Heart left ventricle (tissue), 16 donors: ENCODE data around the gene MEIS3. TPM values are rescaled to one million over a fixed set of nuclear protein-coding genes. Genes with fewer than 3 reads are reported as not detected.

ENCODE experiments used
- ATAC-seq, 4 donors: fragments of 200-7000 bp; cut with Tn5 transposase; one replicate each; pipeline ENCODE4 v1.9.1; 2020 to 2022; ENCODE audit warnings: moderate library complexity in 4 of 4, mild to moderate bottlenecking in 3 of 4, moderate number of reproducible peaks in 1 of 4
- DNase-seq, 5 donors: peaks; one replicate each; pipeline ENCODE4 v3.0.0-alpha.2; 2020
- H3K27ac ChIP-seq, 12 donors: fragments of 200-600 bp; sonication (generic) in 4 of 12; one replicate each; pipeline versions ENCODE4 v1.5.0 to v1.8.0; 2016 to 2022; ENCODE audit warnings: mild to moderate bottlenecking in 2 of 12
- H3K27me3 ChIP-seq, 9 donors: fragments of 200-600 bp; sonication (generic) in 2 of 9; one replicate each; pipeline versions ENCODE4 v1.5.1 to v1.8.0; 2016 to 2022; ENCODE audit warnings: mild to moderate bottlenecking in 3 of 9
- H3K36me3 ChIP-seq, 9 donors: fragments of 200-600 bp; sonication (generic) in 2 of 9; one replicate each; pipeline versions ENCODE4 v1.5.0 to v1.8.0; 2018 to 2022; ENCODE audit warnings: mild to moderate bottlenecking in 2 of 9
- H3K4me1 ChIP-seq, 12 donors: fragments of 200-600 bp; sonication (generic) in 4 of 12; one replicate each; pipeline versions ENCODE4 v1.5.0 to v1.8.0; 2016 to 2022; ENCODE audit warnings: mild to moderate bottlenecking in 3 of 12
- H3K4me3 ChIP-seq, 12 donors: fragments of 200-600 bp; sonication (generic) in 4 of 12; one replicate each; pipeline versions ENCODE4 v1.5.0 to v1.8.0; 2017 to 2022; ENCODE audit warnings: mild to moderate bottlenecking in 9 of 12, moderate library complexity in 4 of 12
- H3K9me3 ChIP-seq, 12 donors: fragments of 200-600 bp; sonication (generic) in 4 of 12; one replicate each; pipeline versions ENCODE4 v1.5.0 to v1.8.0; 2016 to 2022; ENCODE audit warnings: mild to moderate bottlenecking in 1 of 12
- CTCF ChIP-seq, 12 donors: fragments of 200-600 bp; sonication (generic) in 4 of 12; IDR thresholded peaks; one replicate each; pipeline versions ENCODE4 v1.5.0 to v1.8.0; 2018 to 2022; ENCODE audit warnings: antibody characterized with exemption in 12 of 12, mild to moderate bottlenecking in 5 of 12
- POLR2A ChIP-seq, 2 donors: fragments of 450-650 bp; IDR thresholded peaks; one replicate each; pipeline ENCODE4 v1.6.1; 2017; ENCODE audit warnings: antibody characterized with exemption in 2 of 2, mild to moderate bottlenecking in 2 of 2, moderate library complexity in 2 of 2
- WGBS, 4 donors: extraction: QIAGEN DNeasy Blood & Tissue Kit in 2 of 4; methylation state at CpG; one replicate each; pipeline versions ENCODE4 v1.1.5 to v1.1.7; 2013 to 2018; 5-methylcytosine and 5-hydroxymethylcytosine counted together
- intact Hi-C, 10 donors: fragments of 100-400 bp; cut with DNase I; formaldehyde crosslinking; loops; one replicate each; pipeline versions ENCODE4 v1.11.1 to v1.14.2; 2022
- polyA plus RNA-seq, 2 donors: library from polyadenylated mRNA; stranded (reverse); fragments of 200-250 nt; gene quantifications; one replicate each; pipeline ENCODE4 v1.2.3, GENCODE V29; 2013
- total RNA-seq, 9 donors: library from RNA; depleted of rRNA in 2 of 9; stranded (reverse); fragments of >200 nt in 2 of 9; fragmentation: NEBNext Ultra II Directional in 3 of 9; extraction: Animal tissue kit (Norgen Biotek cat#: 25700) in 3 of 9; gene quantifications; one replicate each; pipeline versions ENCODE4 v1.1.0 to v1.2.4, GENCODE V29; 2016 to 2023
- donor health status: ischemic (EF 13 %, LVEDD 7.1; RV severe dilation, severe dysfunction).
- donor health status: healthy with polysubstance abuse.
- donor health status: DM: no; HTN: yes; CAD: no.
- donor health status: DM: no; HTN: no; CAD: no.
- donor health status: ischemic (EF 25% LVEDD 6.9; RV normal size, moderate dysfunction).
- donor health status: ischemic (EF 25% LVEDD 5.7; RV mildly dilated, moderate dysfunction).
- donor health status: healthy.
- donor health status: DM: yes; HTN: yes; CAD: no.
- donor health status: ischemic (EF 35%, LVEDD 5.7; RV mildly dilated, moderate dysfunction).
- donor health status: nonischemic (EF 11% LVEDD 7.7; RV severe dilation, severe dysfunction).
- donor health status: DM: yes; HTN: yes; CAD: no.
- donor health status: PGD.
- donor health status: ischemic (EF 29% LVEDD 5.4; RV normal size, mild dysfunction).
- donor health status: nonischemic (EF 23%, LVEDD 6.1; RV moderate dilation, normal function).

Gene MEIS3
- total and polyA plus RNA-seq, 11 donors: 1.8 to 6.0 (median 2.5) TPM

- peaks cover 0 to 31% (median 15%) of the 10 kb centered on the region in 12 donors for H3K4me1 ChIP-seq
- peak overlapping the region in 1 of 12 donors; percentile 60 for H3K27ac ChIP-seq
- intact Hi-C loops: loop anchor here in 1 of 10 donors (10.0 kb wide), 1 partner anchor 134 kb away; no protein-coding TSS in a partner anchor
- H3K36me3 ChIP-seq: no peaks in the 10 kb centered on the region
- 1% methylated on average over 27 of the region's 27 CpGs for WGBS, 4 donors
- TF ChIP-seq POLR2A (IDR thresholded peaks at IDR 0.05) (no peak), CTCF (IDR thresholded peaks at IDR 0.05) (no peak)
- peak; percentile 84 to 90 (median 87) for DNase-seq
- peak overlapping the region in 2 of 12 donors; percentile 15 to 25 for H3K4me3 ChIP-seq
- no peaks in the 10 kb centered on the region for H3K9me3 ChIP-seq
- ATAC-seq: peak; percentile 72 to 94 (median 86)
- peaks cover 9 to 77% (median 63%) of the 10 kb centered on the region in 9 donors for H3K27me3 ChIP-seq
These were observed 9.0 kb upstream of the MEIS3 start for GRCh38 chr19:47428177-47428894.

DNA sequence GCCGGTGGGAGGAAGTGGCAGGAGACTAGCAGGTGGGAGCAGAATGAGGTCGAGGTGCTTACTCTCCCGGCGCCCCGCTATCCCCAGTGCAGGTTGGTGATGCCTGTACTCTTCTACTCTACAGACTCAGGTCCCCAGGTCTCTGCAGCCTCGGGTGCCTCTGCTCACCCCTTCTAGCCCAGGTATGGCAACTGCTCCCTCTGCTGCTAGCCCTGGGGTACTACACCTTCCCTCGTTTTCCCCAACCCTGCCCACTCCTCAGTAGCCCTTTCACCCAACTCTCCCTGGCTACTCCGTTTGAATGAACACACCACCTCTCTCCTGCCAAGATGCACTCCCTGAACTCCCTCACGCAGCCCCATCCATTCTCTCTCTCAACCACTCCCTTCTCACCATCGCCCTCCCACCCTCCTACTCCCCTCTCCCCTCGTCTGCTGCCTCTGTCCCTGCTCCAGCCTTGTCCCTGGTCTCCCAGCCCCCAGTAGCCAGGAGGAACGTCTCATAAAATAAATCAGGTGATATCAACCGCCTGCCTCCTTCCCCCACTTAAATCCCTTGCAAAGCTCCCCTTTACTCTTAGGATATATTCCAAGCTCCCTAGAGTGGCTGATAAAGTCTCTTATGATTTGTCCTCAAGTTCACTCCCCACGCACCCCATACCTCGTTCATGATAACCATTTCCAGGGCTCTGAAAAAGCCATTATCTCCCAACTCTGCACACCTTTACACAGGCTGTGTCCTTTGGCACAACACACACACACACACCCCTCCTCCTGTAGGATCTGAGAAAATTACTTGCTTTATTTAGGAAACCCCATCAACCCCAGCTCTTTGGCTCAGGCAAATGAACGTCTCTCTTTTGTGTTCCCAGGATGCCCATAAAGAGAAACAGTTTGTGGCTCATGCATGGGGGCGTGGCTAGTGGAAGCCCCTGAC is 8.2 kb upstream of the MEIS3 start:
- WGBS, 4 donors: 4 to 12% (median 5%) methylated on average over 16 to 17 of the region's 17 CpGs

DNA sequence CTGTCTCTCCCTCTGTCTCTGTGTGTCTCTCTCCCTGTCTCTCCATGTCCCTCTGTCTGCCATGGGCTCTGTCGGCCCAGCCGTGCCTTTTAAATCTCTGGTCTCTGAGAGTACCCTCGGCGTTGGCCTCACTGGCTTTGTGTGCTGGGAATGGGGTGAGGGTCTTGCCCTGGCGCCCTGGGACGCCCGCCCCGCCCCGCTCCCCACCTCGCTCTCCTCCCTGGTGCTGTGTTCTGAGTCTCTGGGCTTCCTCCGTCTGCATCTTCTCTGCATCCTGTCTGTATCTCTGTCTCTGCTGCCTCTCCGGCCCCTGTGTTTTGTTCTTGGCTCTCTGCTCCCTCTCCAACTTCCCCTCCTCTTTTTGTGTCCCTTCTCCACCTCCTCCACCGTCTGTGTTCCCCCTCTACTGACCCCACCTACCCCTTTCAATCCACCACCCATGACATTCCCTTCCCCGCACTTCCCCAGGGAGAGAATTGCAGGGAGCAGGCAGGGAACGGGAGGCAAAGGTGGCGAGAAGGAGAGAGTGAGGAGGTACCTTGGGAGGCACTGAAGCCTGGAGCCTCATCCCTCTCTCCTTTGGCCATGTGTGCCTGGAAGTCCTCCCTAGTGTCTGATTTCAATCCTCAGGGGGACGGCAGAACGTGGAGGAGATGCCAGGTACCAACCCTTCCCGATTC is 4.0 kb upstream of the MEIS3 start:
- H3K4me3 ChIP-seq: no peak overlapping the region
- TF ChIP-seq CTCF (IDR thresholded peaks at IDR 0.05) (no peak), POLR2A (IDR thresholded peaks at IDR 0.05) (no peak)
- H3K4me1 ChIP-seq: peaks cover 0 to 25% (median 4%) of the 10 kb centered on the region in 12 donors
- DNase-seq (no peak), ATAC-seq (no peak)
- H3K27me3 ChIP-seq: peaks cover 12 to 76% (median 54%) of the 10 kb centered on the region in 9 donors
- WGBS, 4 donors: 11 to 17% (median 13%) methylated on average over 19 of the region's 19 CpGs
- intact Hi-C loops: loop anchor here in 1 of 10 donors (10.0 kb wide), 1 partner anchor 129 kb away; no protein-coding TSS in a partner anchor
- no peaks in the 10 kb centered on the region for H3K9me3 ChIP-seq
- no peaks in the 10 kb centered on the region for H3K36me3 ChIP-seq
- no peak overlapping the region for H3K27ac ChIP-seq

More for the DNA sequence above, 8.2 kb upstream of the MEIS3 start:
- peak; percentile 64 to 73 (median 68) for ATAC-seq
- H3K4me1 ChIP-seq: peaks cover 0 to 31% (median 15%) of the 10 kb centered on the region in 12 donors
- peak overlapping the region in 1 of 12 donors; percentile 60 for H3K27ac ChIP-seq
- no peaks in the 10 kb centered on the region for H3K9me3 ChIP-seq
- peak in 2 of 5 donors; percentile 36 to 40 for DNase-seq
- TF ChIP-seq POLR2A (IDR thresholded peaks at IDR 0.05): no peak
- TF ChIP-seq CTCF (IDR thresholded peaks at IDR 0.05): peak; percentile 70 to 86 (median 79)
- H3K4me3 ChIP-seq: peak overlapping the region in 1 of 12 donors; percentile 15
- intact Hi-C loops: loop anchor here in 3 of 10 donors (1.0 to 10.0 kb wide), 2 partner anchors 131 to 133 kb away; no protein-coding TSS in a partner anchor
- H3K27me3 ChIP-seq: peaks cover 9 to 84% (median 63%) of the 10 kb centered on the region in 9 donors
- H3K36me3 ChIP-seq: no peaks in the 10 kb centered on the region
